GM12878 (cell line): ENCODE results near the gene SAMHD1. TPM values are rescaled to one million over a fixed set of nuclear protein-coding genes. Genes with fewer than 3 reads are reported as not detected.
A peak's percentile ranks its signal among the peaks of the same experiment; 100 is the strongest.
"Not testable (repeated sequence)": the region's sequence is repeated elsewhere in the genome, so short reads cannot be mapped to it uniquely, and the experiment has no call there.

Experiments used
- ATAC-seq: fragments of 200-7000 bp; cut with Tn5 transposase; 3 replicates; pipeline ENCODE4 v1.9.1; 2020; ENCODE audit warnings: mild to moderate bottlenecking, moderate library complexity
- BruUV-seq: library from RNA; stranded (reverse); fragments of 400-500 nt; replicated peaks from 2 replicates; lab custom pipeline; 2021; lab: Mats Ljungman, UMichigan
- CTCF ChIA-PET: fragments of 300-600 bp; sonication (Branson Sonifier 250); formaldehyde crosslinking; extraction: SDS; loops from one replicate; lab custom pipeline; 2021; ENCODE audit warnings: inconsistent platforms; lab: Yijun Ruan, JAX
- POLR2A ChIA-PET: fragments of 350-600 bp; formaldehyde crosslinking; extraction: SDS; loops from one replicate; lab custom pipeline; 2021; ENCODE audit warnings: inconsistent platforms; lab: Charles Lee
- RAD21 ChIA-PET: fragments of 300-600 bp; sonication (Branson Sonifier 250); formaldehyde crosslinking; loops from one replicate; lab custom pipeline; 2023; ENCODE audit warnings: antibody characterized with exemption; ENCODE audit not compliant: unreplicated experiment; lab: Charles Lee
- SMC1A ChIA-PET: fragments of 300-600 bp; sonication (Branson Sonifier 250); formaldehyde crosslinking; loops from one replicate; lab custom pipeline; 2023; ENCODE audit not compliant: unreplicated experiment, uncharacterized antibody; lab: Charles Lee
- DNase-seq: peaks from one replicate; pipeline ENCODE4 v3.0.0-alpha.2; 2011; ENCODE audit warnings: low read depth, low spot score
- FAIRE-seq: peaks from 3 replicates; lab custom pipeline; 2011; peaks lifted over from hg19 to GRCh38; lab: Jason Lieb, UNC
- H2AFZ ChIP-seq: 2 replicates; pipeline ENCODE4 v1.6.0; 2011; ENCODE audit warnings: low read depth, low read length, control low read depth; ENCODE audit not compliant: control insufficient read depth
- H3K27ac ChIP-seq: 2 replicates; pipeline ENCODE4 v1.5.1; 2011; ENCODE audit warnings: control low read depth; ENCODE audit not compliant: control insufficient read depth, insufficient read depth
- H3K27me3 ChIP-seq, 2 experiments: replicated peaks in 1 of 2; 2 replicates each; pipeline versions ENCODE4 v1.6.0 to v1.6.1; 2011; ENCODE audit warnings: low read length in 1 of 2; ENCODE audit not compliant: control insufficient read depth in 2 of 2, insufficient read depth in 2 of 2
- H3K36me3 ChIP-seq, 2 experiments: 2 replicates each; pipeline ENCODE4 v1.5.1; 2011; ENCODE audit warnings: low read length in 1 of 2; ENCODE audit not compliant: control insufficient read depth in 2 of 2, insufficient read depth in 2 of 2
- H3K4me1 ChIP-seq: 2 replicates; pipeline ENCODE4 v1.6.1; 2011; ENCODE audit warnings: mild to moderate bottlenecking, low read length, moderate library complexity, mixed read lengths; ENCODE audit not compliant: control insufficient read depth, insufficient read depth
- H3K4me2 ChIP-seq: 2 replicates; pipeline ENCODE4 v1.6.0; 2011; ENCODE audit warnings: control low read depth; ENCODE audit not compliant: control insufficient read depth, insufficient read depth
- H3K4me3 ChIP-seq: fragments of 200-600 bp; sonication (generic); 2 replicates; pipeline ENCODE4 v1.5.1; 2016
- H3K79me2 ChIP-seq: 2 replicates; pipeline ENCODE4 v1.6.0; 2011; ENCODE audit warnings: low read length; ENCODE audit not compliant: control insufficient read depth, insufficient read depth
- H3K9ac ChIP-seq: 2 replicates; pipeline ENCODE4 v1.8.0; 2011; ENCODE audit warnings: low read length, control low read depth, mixed read lengths; ENCODE audit not compliant: control insufficient read depth, insufficient read depth
- H3K9me3 ChIP-seq: replicated peaks from 3 replicates; pipeline ENCODE4 v1.5.1; 2011; ENCODE audit warnings: mild to moderate bottlenecking, low read length; ENCODE audit not compliant: control insufficient read depth, insufficient read depth
- H4K20me1 ChIP-seq: 2 replicates; pipeline ENCODE4 v1.6.0; 2011; ENCODE audit not compliant: control insufficient read depth, insufficient read depth
- FOXM1 ChIP-seq: IDR thresholded peaks from 2 replicates; pipeline ENCODE4 v1.6.1; 2012; ENCODE audit warnings: low read depth, mild to moderate bottlenecking, inconsistent platforms, low read length, moderate library complexity
- IKZF2 ChIP-seq, 2 experiments: fragments of 450-650 bp; IDR thresholded peaks; 2 replicates each; pipeline ENCODE4 v1.6.1; 2017; ENCODE audit warnings: mild to moderate bottlenecking in 2 of 2, moderate library complexity in 2 of 2
- LARP7 ChIP-seq: fragments of 450-650 bp; IDR thresholded peaks from 2 replicates; pipeline ENCODE4 v1.6.1; 2017; ENCODE audit warnings: mild to moderate bottlenecking
- MEF2B ChIP-seq: fragments of 450-650 bp; IDR thresholded peaks from 2 replicates; pipeline ENCODE4 v1.6.1; 2018; ENCODE audit warnings: mild to moderate bottlenecking, moderate library complexity; ENCODE audit not compliant: partially characterized antibody, poor library complexity, severe bottlenecking
- RB1 ChIP-seq: fragments of 450-650 bp; formaldehyde crosslinking; IDR thresholded peaks from 2 replicates; pipeline ENCODE4 v1.6.1; 2017; ENCODE audit warnings: mild to moderate bottlenecking, borderline replicate concordance
- SPI1 ChIP-seq: IDR thresholded peaks from 2 replicates; pipeline ENCODE4 v1.6.1; 2011; ENCODE audit warnings: low read depth, mild to moderate bottlenecking, low read length, moderate library complexity, borderline replicate concordance; ENCODE audit not compliant: insufficient read depth
- ZNF207 ChIP-seq: fragments of 450-650 bp; IDR thresholded peaks from 2 replicates; pipeline ENCODE4 v1.6.1; 2014; ENCODE audit warnings: antibody characterized with exemption, mild to moderate bottlenecking, borderline replicate concordance
- WGBS: methylation state at CpG from one replicate; pipeline ENCODE4 v1.1.6; 2016; ENCODE audit warnings: low lambda C conversion rate; ENCODE audit not compliant: insufficient replicate concordance, insufficient coverage; ENCODE audit errors: missing lambda C conversion rate; 5-methylcytosine and 5-hydroxymethylcytosine counted together
- in situ Hi-C: fragments of 300-500 bp; cut with MboI; formaldehyde crosslinking; loops from 9 replicates; pipeline ENCODE4 v1.14.3; 2018; ENCODE audit warnings: mixed read lengths
- intact Hi-C: fragments of 100-400 bp; cut with micrococcal nuclease; formaldehyde crosslinking; loops from one replicate; pipeline ENCODE4 v1.14.2; 2022; ENCODE audit not compliant: unreplicated experiment
- polyA plus RNA-seq, 11 experiments: library from polyadenylated mRNA; depleted of rRNA in 4 of 11; unstranded in 6 of 11; stranded (reverse) in 5 of 11; fragments of >200 nt; fragmentation: Nextera tagmentation in 4 of 11; fragmentation: Illumina TruSeq in 1 of 11; extraction: Ambion mirVana in 4 of 11; extraction: Trizol in 1 of 11; gene quantifications; 1 replicate in 1 of 11; 2 replicates in 10 of 11; pipeline versions ENCODE4 v1.2.1 to v1.2.3, GENCODE V29; 2011 to 2016; ENCODE audit warnings: inconsistent platforms in 2 of 11, missing spikeins in 2 of 11, low read depth in 1 of 11
- total RNA-seq, 4 experiments: library from RNA; depleted of rRNA in 3 of 4; stranded (reverse); fragments of >200 nt in 3 of 4; fragmentation: Illumina TruSeq in 1 of 4; extraction: Trizol in 1 of 4; gene quantifications; 2 replicates each; pipeline versions ENCODE4 v1.2.1 to v1.2.3, GENCODE V29; 2013 to 2021

The SAMHD1 gene
- total and polyA plus RNA-seq, 10 of the 15 experiments (the other 5 are each of a cell fraction or from before 2014, with no cell fraction given) = 20.5 to 47.9 (median 38.8) TPM

- H3K27ac ChIP-seq, H3K9me3 ChIP-seq, SMC1A ChIA-PET, DNase-seq, FAIRE-seq, RAD21 ChIA-PET, H3K27me3 ChIP-seq, H3K36me3 ChIP-seq, H3K4me1 ChIP-seq, in situ Hi-C loops, H2AFZ ChIP-seq, H4K20me1 ChIP-seq, BruUV-seq, CTCF ChIA-PET, H3K4me3 ChIP-seq, ATAC-seq, H3K79me2 ChIP-seq, H3K4me2 ChIP-seq, H3K9ac ChIP-seq, intact Hi-C loops, POLR2A ChIA-PET: not testable (repeated sequence)
- WGBS = 95% methylated on average over 10 of the region's 10 CpGs
These were observed 45.9 kb downstream of the SAMHD1 start for GRCh38 chr20:36905566-36905965.

- ChIA-PET CTCF (interaction anchor here (1.1 to 1.5 kb wide), 2 partner anchors 15 to 17 kb away, joined by 4 read pairs; no protein-coding TSS in a partner anchor), RAD21 (no interaction called here), POLR2A (no interaction called here), SMC1A (interaction anchor here (0.6 to 1.1 kb wide), 3 partner anchors 12 to 455 kb away, joined by 3 read pairs; no protein-coding TSS in a partner anchor)
- no TSS peak for BruUV-seq
- no peak overlapping the region for H3K4me3 ChIP-seq
- WGBS = 50% methylated on average over 2 of the region's 2 CpGs
- no peak for TF ChIP-seq MEF2B
- no peak for TF ChIP-seq SPI1
- no peak for TF ChIP-seq LARP7
- no peak for TF ChIP-seq ZNF207
- no peak for TF ChIP-seq FOXM1
- TF ChIP-seq IKZF2 (IDR thresholded peaks at IDR 0.05) = no peak
- TF ChIP-seq RB1 = no peak
- H3K27ac ChIP-seq = peak overlapping the region; percentile 18; the same call in 1 of the 2 replicates
- no peak overlapping the region for H3K9ac ChIP-seq
- H3K9me3 ChIP-seq = no peaks in the 10 kb centered on the region
- H3K27me3 ChIP-seq = no peaks in the 10 kb centered on the region
- H3K4me1 ChIP-seq = peaks cover 5% of the 10 kb centered on the region
- FAIRE-seq (no peak), DNase-seq (no peak), ATAC-seq (no peak)
- H3K79me2 ChIP-seq = no peaks in the 10 kb centered on the region
- intact Hi-C loops (no loop called here), in situ Hi-C loops (no loop called here)
- H2AFZ ChIP-seq = no peak overlapping the region
- no peaks in the 10 kb centered on the region for H4K20me1 ChIP-seq
- peaks cover 1 to 3% of the 10 kb centered on the region in 2 experiments; a peak in 3 of 4 replicates for H3K36me3 ChIP-seq
- H3K4me2 ChIP-seq = no peak overlapping the region
These were observed 46.8 kb downstream of the SAMHD1 start for GRCh38 chr20:36904690-36905089.
